ENCODE data around the gene REEP5. TPM values are rescaled to one million over a fixed set of nuclear protein-coding genes. Genes with fewer than 3 reads are reported as not detected.

REEP5 gene
- total and polyA plus RNA-seq, 4 donors = 41.5 to 182 (median 44.0) TPM

DNA sequence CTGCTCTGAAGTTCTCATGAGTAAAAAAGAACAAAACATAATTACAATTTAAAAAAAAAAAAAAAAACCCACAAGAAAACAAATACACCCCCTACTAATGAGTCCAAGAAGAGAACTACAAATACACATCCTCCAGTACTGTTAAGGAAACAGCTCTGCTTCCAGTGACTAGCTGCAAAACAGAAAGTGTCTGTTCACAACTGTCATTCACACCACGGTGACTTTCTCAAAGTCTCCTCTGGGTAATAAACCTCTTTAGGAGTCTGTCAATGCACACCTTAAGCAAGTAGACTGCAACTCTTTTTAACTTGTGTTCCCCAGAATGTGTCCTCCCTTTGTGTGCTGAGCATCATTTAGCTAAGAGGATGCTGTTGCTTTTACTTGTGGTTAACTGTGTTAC is 6.2 kb downstream of the REEP5 start:
- WGBS = 61% methylated on average over 1 of the region's 1 CpG
- Histone ChIP-seq H3K27me3 (ENCODE audit: control insufficient read depth in 4 of 4, insufficient read depth in 4 of 4, low read length in 3 of 4) (no peaks in the 10 kb centered on the region), H3K9me3 (ENCODE audit: control insufficient read depth in 4 of 4, low read length in 3 of 4) (no peaks in the 10 kb centered on the region), H3K4me1 (ENCODE audit: control insufficient read depth in 4 of 4, insufficient read depth in 4 of 4, low read length in 3 of 4) (peaks cover 1 to 10% (median 6%) of the 10 kb centered on the region in 4 donors), H3K4me3 (ENCODE audit: low read depth in 1 of 3, low read length in 3 of 3) (no peak overlapping the region), H3K27ac (ENCODE audit: low read depth in 1 of 2, low read length in 2 of 2) (no peak overlapping the region), H3K36me3 (ENCODE audit: control insufficient read depth in 4 of 4, insufficient read depth in 3 of 4, low read depth in 1 of 4, low read length in 3 of 4) (peaks cover 3 to 13% (median 9%) of the 10 kb centered on the region in 4 donors), H3K9ac (ENCODE audit: low read depth in 1 of 2, low read length in 2 of 2) (no peak overlapping the region)
- TF ChIP-seq NR2F2 (IDR thresholded peaks at IDR 0.05) (no peak), FOXA1 (IDR thresholded peaks at IDR 0.05) (no peak), RAD21 (IDR thresholded peaks at IDR 0.05) (no peak), HNF4G (IDR thresholded peaks at IDR 0.05) (no peak)
- TF ChIP-seq, protein P1, sequence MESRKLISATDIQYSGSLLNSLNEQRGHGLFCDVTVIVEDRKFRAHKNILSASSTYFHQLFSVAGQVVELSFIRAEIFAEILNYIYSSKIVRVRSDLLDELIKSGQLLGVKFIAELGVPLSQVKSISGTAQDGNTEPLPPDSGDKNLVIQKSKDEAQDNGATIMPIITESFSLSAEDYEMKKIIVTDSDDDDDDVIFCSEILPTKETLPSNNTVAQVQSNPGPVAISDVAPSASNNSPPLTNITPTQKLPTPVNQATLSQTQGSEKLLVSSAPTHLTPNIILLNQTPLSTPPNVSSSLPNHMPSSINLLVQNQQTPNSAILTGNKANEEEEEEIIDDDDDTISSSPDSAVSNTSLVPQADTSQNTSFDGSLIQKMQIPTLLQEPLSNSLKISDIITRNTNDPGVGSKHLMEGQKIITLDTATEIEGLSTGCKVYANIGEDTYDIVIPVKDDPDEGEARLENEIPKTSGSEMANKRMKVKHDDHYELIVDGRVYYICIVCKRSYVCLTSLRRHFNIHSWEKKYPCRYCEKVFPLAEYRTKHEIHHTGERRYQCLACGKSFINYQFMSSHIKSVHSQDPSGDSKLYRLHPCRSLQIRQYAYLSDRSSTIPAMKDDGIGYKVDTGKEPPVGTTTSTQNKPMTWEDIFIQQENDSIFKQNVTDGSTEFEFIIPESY (IDR thresholded peaks at IDR 0.05) = no peak
- TF ChIP-seq, protein P2, sequence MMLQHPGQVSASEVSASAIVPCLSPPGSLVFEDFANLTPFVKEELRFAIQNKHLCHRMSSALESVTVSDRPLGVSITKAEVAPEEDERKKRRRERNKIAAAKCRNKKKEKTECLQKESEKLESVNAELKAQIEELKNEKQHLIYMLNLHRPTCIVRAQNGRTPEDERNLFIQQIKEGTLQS (IDR thresholded peaks at IDR 0.05) = no peak
- DNase-seq (ENCODE audit: low spot score) = no peak

DNA sequence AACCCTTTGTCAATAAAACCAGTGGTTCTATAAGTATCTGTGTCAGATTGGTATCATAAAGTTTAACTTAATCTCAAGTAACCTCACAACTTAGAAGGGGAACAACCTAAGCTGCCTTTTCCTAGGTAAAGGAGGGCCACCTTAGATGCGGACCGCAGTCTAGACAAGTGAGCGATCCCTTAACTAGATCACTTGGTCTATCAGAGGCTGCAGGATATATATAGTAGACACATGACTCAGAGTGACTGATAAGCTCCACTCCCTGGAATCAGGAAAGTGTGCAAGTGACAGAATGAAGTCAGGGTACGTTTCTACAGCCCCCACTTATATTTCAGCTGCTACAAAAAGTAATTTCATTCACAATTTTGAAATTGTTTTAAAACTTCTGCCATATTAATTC is 7.4 kb downstream of the REEP5 start:
- Histone ChIP-seq H3K27ac (ENCODE audit: low read depth in 1 of 2, low read length in 2 of 2) (no peak overlapping the region), H3K9ac (ENCODE audit: low read depth in 1 of 2, low read length in 2 of 2) (no peak overlapping the region), H3K36me3 (ENCODE audit: control insufficient read depth in 4 of 4, insufficient read depth in 3 of 4, low read depth in 1 of 4, low read length in 3 of 4) (peaks cover 3 to 12% (median 10%) of the 10 kb centered on the region in 4 donors), H3K4me1 (ENCODE audit: control insufficient read depth in 4 of 4, insufficient read depth in 4 of 4, low read length in 3 of 4) (peaks cover 0 to 4% (median 2%) of the 10 kb centered on the region in 4 donors), H3K4me3 (ENCODE audit: low read depth in 1 of 3, low read length in 3 of 3) (no peak overlapping the region), H3K27me3 (ENCODE audit: control insufficient read depth in 4 of 4, insufficient read depth in 4 of 4, low read length in 3 of 4) (no peaks in the 10 kb centered on the region), H3K9me3 (ENCODE audit: control insufficient read depth in 4 of 4, low read length in 3 of 4) (no peaks in the 10 kb centered on the region)
- WGBS = 88% methylated on average over 4 of the region's 4 CpGs
- TF ChIP-seq, protein P3, sequence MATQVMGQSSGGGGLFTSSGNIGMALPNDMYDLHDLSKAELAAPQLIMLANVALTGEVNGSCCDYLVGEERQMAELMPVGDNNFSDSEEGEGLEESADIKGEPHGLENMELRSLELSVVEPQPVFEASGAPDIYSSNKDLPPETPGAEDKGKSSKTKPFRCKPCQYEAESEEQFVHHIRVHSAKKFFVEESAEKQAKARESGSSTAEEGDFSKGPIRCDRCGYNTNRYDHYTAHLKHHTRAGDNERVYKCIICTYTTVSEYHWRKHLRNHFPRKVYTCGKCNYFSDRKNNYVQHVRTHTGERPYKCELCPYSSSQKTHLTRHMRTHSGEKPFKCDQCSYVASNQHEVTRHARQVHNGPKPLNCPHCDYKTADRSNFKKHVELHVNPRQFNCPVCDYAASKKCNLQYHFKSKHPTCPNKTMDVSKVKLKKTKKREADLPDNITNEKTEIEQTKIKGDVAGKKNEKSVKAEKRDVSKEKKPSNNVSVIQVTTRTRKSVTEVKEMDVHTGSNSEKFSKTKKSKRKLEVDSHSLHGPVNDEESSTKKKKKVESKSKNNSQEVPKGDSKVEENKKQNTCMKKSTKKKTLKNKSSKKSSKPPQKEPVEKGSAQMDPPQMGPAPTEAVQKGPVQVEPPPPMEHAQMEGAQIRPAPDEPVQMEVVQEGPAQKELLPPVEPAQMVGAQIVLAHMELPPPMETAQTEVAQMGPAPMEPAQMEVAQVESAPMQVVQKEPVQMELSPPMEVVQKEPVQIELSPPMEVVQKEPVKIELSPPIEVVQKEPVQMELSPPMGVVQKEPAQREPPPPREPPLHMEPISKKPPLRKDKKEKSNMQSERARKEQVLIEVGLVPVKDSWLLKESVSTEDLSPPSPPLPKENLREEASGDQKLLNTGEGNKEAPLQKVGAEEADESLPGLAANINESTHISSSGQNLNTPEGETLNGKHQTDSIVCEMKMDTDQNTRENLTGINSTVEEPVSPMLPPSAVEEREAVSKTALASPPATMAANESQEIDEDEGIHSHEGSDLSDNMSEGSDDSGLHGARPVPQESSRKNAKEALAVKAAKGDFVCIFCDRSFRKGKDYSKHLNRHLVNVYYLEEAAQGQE (IDR thresholded peaks at IDR 0.05) = no peak
- TF ChIP-seq FOXA2 (IDR thresholded peaks at IDR 0.05) (no peak), RAD21 (IDR thresholded peaks at IDR 0.05) (no peak), SP1 (IDR thresholded peaks at IDR 0.05) (no peak), FOXA1 (IDR thresholded peaks at IDR 0.05) (no peak), RXRA (IDR thresholded peaks at IDR 0.05) (no peak)
- TF ChIP-seq, protein P4, sequence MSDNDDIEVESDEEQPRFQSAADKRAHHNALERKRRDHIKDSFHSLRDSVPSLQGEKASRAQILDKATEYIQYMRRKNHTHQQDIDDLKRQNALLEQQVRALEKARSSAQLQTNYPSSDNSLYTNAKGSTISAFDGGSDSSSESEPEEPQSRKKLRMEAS (IDR thresholded peaks at IDR 0.05) = no peak
- no peak for DNase-seq (ENCODE audit: low spot score)

DNA sequence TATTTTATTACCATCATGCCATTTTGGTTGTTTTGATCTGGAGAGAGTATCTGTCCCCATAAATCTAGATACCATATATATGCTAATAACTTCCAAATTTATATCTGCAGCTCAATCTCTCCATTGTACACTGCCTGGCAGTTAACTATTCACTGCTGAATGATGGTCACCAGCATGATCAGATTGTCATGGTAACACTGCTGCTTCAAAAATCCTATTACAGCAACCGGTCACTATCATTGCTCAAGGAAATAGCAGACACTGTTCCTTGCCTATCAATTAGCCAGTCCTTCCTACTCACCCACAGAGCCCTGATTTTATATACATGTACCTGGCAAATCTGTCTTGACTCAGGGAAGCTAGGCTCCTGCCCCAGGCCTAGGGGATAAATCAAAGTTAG is 11.5 kb downstream of the REEP5 start:
- Histone ChIP-seq H3K27ac (ENCODE audit: low read depth in 1 of 2, low read length in 2 of 2) (no peak overlapping the region), H3K4me1 (ENCODE audit: control insufficient read depth in 4 of 4, insufficient read depth in 4 of 4, low read length in 3 of 4) (peaks cover 0 to 3% (median 0%) of the 10 kb centered on the region in 4 donors), H3K36me3 (ENCODE audit: control insufficient read depth in 4 of 4, insufficient read depth in 3 of 4, low read depth in 1 of 4, low read length in 3 of 4) (peaks cover 0 to 6% (median 5%) of the 10 kb centered on the region in 4 donors), H3K4me3 (ENCODE audit: low read depth in 1 of 3, low read length in 3 of 3) (no peak overlapping the region), H3K9me3 (ENCODE audit: control insufficient read depth in 4 of 4, low read length in 3 of 4) (no peaks in the 10 kb centered on the region), H3K27me3 (ENCODE audit: control insufficient read depth in 4 of 4, insufficient read depth in 4 of 4, low read length in 3 of 4) (no peaks in the 10 kb centered on the region), H3K9ac (ENCODE audit: low read depth in 1 of 2, low read length in 2 of 2) (no peak overlapping the region)
- 90% methylated on average over 1 of the region's 1 CpG for WGBS
- DNase-seq (ENCODE audit: low spot score) = no peak
- TF ChIP-seq HNF4A (conservative IDR thresholded peaks at IDR 0.05) (no peak), NR2F2 (IDR thresholded peaks at IDR 0.05) (no peak), EGR1 (IDR thresholded peaks at IDR 0.05; ENCODE audit: low read depth in 2 of 2) (no peak), SP1 (IDR thresholded peaks at IDR 0.05) (no peak), RAD21 (IDR thresholded peaks at IDR 0.05) (no peak), FOXA2 (IDR thresholded peaks at IDR 0.05) (no peak), HNF4G (IDR thresholded peaks at IDR 0.05) (no peak), JUND (IDR thresholded peaks at IDR 0.05) (no peak), YY1 (IDR thresholded peaks at IDR 0.05) (no peak)
- TF ChIP-seq, protein P1 (IDR thresholded peaks at IDR 0.05) = no peak
- TF ChIP-seq, protein P3 (IDR thresholded peaks at IDR 0.05) = no peak
- TF ChIP-seq, protein P2 (IDR thresholded peaks at IDR 0.05) = no peak
